ENCODE data around the gene GREM2.

Gene GREM2

DNA sequence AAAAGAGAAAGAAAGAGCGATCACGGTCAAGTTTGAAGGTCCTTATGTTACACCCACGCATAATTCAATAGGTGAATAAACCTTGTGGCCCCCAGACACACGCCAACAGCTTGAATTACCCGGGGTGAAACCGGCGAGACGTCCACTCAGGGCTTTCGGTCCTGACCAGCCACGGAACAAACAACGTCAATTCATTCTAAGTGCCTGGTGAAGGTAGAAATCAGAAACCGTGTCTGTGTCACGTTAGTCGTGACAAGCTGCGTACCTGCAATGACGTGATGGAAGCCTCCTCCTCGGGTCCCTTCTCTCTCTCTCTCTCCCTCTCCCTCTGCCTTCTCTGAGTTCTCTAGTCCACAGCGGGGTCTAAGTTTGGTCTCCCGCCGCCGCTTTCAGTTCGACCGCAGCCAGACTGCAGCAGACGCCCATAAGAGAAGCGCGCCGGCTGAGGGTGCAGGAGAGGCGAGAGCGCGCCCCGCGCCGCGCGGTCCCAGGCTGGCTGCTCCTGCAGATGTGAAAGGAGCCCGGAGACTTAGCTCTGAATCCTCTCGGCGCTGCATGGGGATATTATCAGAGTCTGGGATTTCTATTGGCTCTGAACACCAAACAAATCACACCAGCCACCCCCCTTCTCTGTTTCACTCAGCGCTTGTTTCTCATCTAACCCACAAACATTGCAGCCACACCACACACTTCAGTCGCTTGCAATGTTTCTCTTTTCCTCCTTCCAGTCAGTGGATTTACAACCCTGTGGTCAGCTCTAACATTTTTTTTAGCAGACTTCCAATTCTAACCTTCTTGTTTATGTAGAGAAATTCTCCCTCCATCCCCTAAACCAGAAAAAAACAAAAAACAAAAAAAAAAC, at the start of gene GREM2:
TSS of gene GREM2 (minus strand) at position 537 of the 862 bp plus-strand sequence. CDS start 118,680 bp downstream, outside the sequence.
- no peak for DNase-seq (ENCODE audit: low read depth in 2 of 2, low spot score in 1 of 2)

DNA sequence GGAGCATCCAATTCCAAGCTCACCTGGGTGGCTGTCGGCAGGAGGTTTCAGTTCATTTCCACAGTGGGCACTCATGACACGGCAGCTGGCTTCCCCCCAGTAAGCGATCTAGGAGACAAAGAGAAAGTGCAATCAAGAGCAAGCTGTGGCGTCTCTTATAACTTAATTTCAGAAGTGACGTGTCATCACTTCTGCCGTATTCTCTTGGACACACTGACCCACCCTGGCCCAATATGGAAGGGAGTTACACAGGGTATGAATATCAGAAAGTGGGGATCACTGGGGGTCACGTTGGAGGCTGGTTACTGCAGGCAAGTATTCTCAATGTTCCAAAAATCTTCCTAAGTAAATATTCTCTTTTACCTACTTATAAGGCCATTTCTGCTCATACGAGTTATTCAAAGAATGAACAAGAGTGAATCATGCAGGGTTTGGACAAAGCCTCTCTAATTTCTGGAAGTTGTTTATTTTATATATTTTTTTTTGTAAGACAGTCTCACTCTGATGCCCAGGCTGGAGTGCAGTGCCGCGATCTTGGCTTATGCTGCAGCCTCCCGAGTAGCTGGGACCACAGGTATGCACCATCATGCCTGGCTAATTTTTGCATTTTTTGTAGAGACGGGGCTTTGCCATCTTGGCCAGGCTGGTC, 46.5 kb upstream of the GREM2 start:
- DNase-seq (ENCODE audit: low read depth in 2 of 2, low spot score in 1 of 2), result no peak

DNA sequence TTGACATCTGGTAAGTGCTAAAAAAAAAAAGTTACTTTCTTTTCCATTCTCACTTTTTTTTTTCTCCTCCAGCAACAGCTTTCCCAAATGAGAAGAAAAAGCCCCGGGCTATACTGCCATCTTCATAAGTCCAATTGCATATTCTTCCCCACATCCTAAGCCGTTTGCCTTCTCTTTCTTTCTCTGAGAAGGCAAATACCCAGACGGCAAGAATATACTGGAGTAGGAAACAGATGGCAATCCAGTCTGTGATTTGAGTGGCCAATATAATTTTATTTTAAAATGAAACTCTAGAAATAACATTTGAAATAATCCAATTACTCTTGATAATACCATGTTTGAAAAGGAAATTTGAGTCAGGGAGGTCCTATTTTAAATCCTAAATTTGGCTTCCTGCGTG, 44.6 kb upstream of the GREM2 start:
- DNase-seq (ENCODE audit: low read depth in 2 of 2, low spot score in 1 of 2), result no peak

DNA sequence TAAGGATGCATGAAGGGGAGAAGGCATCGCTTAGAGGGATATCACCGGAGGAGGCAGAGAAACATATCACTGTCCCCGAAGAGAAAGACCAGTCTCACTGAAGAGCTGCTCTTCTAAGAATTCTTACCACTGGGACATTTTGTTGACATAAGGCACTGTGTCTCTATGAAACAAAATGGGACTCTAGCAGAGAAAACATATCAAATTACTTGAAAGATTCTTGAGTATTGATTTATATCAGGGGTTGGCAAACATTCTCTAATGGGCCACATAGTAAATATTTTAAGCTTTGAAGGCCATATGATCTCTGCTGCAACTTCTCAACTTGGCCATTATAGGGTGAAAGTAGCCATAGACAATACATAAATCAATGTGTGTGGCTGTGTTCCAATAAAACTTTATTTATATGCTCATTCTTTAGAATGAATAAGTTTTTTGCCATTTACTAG, 41.0 kb upstream of the GREM2 start:
- DNase-seq (ENCODE audit: low read depth in 2 of 2, low spot score in 1 of 2), result no peak

DNA sequence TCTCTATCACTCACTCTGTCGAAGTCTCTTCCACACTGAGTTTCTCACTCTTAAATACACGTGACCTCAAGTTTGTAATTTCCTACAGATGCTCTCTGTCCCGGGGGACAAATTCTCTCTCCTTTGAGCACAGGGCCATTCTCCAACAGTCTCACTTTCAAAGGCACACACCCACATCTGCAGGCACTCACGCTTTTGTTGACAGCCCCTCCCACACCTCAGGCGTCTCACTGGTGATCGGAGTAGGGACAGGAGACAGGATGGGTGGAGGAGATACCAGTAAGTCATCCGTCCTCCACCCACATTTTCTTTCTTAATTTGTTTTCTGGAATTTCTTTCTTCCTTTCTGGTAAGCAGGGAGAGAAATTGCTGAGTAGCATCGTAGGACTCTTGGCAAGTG, 40.6 kb upstream of the GREM2 start:
- no peak for DNase-seq (ENCODE audit: low read depth in 2 of 2, low spot score in 1 of 2)

DNA sequence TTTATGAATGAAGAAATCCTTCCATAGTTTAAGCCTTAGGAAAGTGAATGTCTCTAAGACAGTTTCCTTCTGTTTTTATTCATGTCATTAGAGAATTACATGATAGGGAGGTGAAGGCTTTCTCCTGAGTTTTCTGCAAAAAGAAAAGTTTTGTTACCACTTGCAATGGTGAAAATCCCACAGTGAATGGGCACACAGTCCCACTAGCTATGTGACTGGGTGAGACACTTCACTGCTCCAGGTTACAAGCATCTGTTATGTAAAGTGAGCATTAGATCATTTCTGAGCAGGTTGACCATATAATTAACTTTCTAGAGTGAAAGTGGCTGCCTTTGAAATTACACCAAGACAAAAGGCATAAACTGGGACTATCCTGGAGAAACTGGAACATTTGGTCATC, 38.9 kb upstream of the GREM2 start:
- DNase-seq (ENCODE audit: low read depth in 2 of 2, low spot score in 1 of 2), result no peak

DNA sequence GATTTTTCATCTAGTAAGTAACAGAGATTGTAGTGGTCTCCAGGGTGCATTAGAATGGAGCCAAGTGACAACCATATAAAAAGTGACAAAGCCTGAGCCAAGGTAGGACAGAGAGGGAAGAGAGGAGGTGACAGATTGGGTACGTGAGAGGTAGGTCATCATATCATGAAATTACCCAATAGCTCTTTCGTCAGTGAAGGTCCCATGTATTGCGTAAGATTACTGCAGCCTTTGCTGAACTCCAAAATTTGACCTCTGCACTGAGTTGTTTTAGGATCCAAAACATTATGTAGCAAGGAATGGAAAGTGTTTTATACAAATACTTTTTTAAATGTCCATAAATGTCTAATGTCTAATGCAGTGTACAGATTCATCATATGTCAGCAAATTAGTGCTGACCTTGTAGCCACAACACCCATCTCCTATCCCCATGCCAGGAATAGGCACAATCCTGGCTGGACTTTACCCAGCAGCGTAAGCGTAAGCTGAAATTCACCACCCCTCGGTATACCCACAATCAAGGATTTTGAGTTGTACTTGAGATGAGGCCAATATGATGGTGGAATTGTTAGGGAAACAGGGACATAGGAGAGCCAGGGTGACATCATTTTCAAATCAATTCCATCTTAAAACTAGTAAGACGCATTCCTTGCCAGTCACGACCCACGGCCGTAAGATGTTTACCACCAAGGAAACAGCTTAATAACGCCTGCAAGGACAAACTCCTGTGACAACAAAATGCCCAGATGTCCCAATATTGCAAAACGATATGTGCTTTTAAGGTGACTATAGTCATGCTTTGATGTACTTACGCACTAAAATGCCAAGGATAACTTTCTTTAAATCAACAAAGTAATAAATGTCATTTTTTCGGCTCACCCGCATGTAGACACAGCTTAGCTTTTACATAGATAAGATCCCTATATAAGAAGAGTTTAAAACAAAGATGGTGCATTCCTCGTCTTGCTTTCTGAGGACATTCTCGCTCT, 38.1 kb upstream of the GREM2 start:
- no peak for DNase-seq (ENCODE audit: low read depth in 2 of 2, low spot score in 1 of 2)

DNA sequence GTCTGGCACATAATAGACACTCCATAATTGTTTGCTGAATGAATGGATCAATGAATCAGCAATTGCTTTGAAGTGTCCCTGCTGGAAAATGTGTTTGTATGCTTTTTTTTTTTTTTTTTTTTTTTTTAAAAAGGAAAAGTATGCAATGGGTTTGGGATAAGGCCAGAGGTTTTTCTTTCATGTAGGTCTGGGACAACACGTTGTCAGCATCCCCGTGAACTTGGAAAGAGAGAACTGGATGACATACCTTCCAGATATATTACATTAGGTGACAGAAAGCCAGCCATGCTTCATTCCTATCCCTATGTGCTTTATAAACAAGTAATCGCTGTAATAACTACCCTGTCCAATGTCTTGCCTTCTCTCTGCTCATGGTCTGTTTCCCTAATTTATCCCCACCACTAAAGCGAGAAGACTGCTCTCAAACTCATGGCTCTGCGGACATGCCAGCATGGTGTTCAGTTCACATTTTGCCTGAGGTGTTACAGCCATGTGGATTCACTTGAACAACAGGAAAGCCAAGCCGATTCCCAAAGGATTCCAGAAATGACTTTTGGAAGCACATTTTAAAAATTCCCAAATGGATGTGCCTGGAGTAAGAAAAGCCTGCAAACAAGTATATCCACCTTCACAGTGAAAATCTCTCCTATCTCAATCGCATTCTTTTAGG, 34.8 kb upstream of the GREM2 start:
- DNase-seq (ENCODE audit: low read depth in 2 of 2, low spot score in 1 of 2), result no peak

DNA sequence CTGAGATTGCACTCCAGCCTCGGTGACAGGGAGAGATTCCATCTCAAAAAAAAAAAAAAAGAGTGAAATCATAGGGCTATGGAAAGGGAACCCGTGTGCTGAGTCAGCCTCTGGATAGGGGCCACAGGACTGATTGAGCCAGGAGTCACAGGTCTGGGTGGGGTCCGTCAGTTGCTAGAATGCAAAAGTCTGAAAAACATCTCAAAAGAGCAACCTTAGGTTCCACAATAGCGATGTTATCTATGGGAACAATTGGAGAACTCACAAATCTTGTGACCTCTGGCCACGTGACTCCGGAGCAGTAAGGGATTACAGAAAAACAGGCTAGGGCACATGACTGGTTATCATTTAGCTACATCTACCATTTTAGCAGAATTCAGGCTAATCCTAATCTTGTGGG, 32.8 kb upstream of the GREM2 start:
- DNase-seq (ENCODE audit: low read depth in 2 of 2, low spot score in 1 of 2), result no peak

DNA sequence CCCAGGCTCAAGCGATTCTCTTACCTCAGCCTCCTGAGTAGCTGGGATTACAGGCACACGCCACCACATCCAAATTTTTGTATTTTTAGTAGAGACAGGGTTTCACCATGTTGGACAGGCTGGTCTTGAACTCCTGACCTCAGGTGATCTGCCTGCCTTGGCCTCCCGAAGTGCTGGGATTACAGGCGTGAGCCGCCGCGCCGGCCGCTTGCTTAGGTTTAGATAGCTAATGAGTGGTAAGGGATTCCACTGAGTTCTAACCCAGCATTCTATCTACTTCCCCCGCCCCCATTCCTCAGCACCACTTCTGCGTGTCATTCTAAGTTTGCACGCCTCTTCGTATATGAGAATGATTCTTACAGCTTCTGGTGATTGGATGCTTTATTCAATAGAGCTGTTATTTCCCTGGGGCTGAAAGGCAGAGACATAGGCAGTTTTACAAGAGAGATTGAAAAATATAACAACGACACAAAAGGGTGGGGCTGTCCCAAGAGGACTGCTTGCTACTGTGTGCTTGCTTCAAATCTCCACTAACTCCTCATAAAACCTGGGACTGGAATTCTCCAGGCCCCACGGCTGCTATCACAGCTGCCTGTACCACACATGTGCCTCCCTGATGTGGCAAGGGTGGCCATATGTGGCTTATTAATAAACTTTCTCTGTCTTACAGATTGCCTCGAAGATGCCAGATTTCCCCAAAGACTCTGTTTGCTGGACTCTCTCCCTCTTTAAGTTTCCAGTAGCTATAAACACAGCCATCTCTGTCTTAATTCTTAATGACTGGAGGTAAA, 23.7 kb upstream of the GREM2 start:
- no peak for DNase-seq (ENCODE audit: low read depth in 2 of 2, low spot score in 1 of 2)

DNA sequence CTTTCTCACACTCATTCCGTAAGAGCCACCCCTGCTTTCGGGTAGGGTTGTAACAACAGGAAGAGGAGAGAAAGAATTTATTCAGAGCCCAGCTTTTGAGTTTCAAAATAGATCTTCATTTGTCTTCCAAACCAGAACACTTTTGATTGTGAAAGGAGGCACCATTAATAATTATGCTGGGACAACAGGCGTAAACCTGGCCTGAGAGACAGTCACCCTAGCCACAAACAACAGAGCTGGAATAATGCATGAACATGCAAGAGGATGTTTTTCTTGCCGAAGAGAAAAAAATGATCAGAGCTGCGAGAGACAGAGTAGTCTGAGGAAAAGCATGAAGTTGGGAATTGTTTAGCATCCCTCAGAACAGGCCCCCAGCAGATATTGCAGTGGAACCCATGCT, 18.5 kb upstream of the GREM2 start:
- no peak for DNase-seq (ENCODE audit: low read depth in 2 of 2, low spot score in 1 of 2)

DNA sequence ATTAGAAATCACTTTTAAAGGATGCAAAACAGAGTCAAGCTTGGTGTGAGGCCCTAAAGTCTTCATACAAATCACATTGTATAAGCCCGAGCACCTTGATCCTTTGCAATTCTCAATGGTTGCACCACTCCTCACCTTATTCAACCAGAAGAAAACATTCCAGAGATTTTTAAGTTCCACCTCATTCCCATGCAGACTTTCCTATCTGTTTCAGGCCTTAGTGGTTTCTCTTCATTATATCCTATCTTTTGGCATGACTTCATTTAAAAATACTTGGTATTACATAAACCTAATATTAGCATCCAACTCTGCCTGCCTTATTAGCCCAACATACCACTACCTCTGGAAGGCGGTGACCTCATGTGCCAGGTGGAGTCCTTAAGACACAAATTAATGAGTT, 9.3 kb upstream of the GREM2 start:
- no peak for DNase-seq (ENCODE audit: low read depth in 2 of 2, low spot score in 1 of 2)

DNA sequence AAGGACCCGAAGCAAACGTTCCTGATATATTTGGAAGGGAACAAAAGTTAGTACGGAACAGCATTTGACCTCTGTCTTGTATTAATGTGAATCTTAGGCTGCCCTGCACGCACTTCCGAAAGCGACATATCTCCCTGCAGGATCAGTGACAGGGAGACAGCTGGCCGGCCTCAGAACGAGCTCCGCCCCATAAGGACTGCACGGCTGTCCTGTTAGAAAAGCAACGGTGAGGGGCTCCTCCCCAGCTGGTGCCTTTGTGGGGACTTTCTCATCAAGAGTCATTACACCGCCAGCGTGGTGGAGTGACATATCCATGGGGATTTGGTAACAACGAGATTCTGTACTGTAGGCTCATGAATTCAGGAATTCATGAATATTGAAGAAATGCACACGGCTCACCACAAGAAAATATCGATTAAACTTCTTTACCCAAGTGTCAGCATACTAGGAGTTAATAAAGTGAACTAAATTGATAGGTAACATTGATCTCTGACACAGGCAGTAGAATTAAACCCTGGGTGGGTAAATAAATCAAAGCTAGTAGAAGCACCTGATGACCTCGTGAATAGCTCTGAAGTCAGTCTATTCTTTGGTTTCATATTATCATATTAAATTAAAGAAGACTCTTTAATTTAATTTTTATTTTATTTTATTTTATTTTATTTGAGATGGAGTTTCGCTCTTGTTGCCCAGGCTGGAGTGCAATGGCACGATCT, 8.1 kb upstream of the GREM2 start:
- no peak for DNase-seq (ENCODE audit: low read depth in 2 of 2, low spot score in 1 of 2)

DNA sequence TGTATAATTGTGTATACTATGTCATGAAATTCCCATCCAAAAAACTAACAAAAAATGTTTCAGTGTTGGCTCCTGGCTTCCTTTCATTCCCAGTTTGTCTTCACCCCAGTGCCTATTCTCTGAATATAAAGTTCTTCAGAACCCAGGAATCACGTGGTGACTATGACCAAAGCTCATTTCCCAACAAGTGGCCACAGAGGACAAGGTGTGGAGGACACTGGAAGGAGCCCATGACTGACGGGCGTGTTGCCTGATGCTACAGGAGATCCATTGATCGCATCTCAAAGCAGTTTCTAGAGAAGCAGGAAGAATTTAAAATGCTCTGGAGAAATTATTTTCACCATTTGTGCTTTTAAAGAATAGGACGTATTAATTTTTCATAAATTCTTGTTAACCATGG, 7.4 kb upstream of the GREM2 start:
- no peak for DNase-seq (ENCODE audit: low read depth in 2 of 2, low spot score in 1 of 2)

DNA sequence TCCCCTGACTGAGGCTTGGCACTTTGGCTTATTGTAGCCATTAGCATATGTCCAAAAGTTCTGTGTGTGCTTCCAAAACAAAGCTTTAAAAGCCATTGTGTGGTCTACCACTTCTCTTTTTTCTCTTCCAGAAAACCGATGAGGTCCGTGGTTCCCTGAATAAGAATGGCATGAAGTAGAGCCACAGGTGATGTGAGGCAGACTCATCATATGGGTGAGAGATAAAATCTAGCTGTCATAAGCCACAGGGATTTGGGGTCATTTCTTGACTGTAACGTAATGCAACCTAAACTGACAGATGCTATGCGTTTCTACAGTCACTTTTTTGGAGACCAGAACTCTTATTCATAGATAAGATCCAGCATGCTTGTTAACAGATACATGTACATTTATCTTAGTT, 7.0 kb upstream of the GREM2 start:
- no peak for DNase-seq (ENCODE audit: low read depth in 2 of 2, low spot score in 1 of 2)

DNA sequence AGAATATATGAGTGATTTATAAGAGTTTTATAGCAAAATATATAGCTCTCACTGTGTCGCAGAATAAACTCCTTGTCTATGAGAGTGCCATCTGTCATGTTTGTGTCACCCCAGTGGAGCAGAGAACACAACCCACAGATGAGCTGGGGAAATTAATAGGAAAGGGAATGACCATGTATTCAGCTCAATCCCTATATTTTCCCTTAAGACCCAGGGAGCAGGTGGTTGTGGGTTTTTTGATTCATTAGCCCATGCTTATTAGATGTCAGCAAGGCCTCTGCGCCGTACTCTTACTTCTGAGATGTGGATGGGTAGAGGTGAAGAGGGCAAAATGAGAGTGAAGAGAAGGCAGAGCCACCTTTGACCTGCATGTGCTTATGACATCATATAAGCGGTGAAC, 4.1 kb upstream of the GREM2 start:
- DNase-seq (ENCODE audit: low read depth in 2 of 2, low spot score in 1 of 2), result no peak

DNA sequence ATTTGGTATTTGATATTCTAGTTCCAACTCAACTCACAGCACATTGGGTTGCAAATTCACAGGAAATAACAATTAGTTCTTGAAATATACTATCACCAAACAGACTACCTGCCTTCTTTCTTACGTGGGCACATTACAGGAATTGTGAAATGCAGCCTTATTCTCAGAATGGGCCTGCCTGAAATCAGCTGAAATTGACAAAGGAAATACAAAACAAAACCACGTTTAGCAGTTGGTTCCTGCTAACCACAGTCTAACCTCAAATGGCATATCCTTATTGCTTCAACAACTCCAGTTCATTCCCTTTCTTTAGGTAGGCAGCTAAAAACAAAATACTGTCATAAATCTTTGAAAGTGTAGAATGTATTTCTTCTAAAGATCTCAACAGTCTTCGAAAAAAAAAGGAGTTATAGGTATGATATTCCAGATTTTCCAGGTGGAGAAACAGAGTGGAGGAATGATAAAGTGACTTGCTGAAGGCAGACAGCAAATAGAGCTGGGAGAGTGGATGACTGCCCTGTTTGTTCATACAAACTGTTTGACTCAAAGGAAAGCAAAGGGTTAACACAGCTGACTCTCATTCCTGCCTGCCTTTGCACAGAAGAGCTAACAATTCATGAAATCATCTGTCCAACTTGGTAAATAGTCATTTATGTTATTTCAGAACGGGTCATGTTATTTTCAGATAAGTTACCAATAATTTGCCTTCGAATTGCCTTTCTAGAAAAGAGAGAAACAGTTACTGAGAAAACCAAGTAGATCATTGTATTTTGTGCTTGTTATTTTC, 1.6 kb upstream of the GREM2 start:
- no peak for DNase-seq (ENCODE audit: low read depth in 2 of 2, low spot score in 1 of 2)

DNA sequence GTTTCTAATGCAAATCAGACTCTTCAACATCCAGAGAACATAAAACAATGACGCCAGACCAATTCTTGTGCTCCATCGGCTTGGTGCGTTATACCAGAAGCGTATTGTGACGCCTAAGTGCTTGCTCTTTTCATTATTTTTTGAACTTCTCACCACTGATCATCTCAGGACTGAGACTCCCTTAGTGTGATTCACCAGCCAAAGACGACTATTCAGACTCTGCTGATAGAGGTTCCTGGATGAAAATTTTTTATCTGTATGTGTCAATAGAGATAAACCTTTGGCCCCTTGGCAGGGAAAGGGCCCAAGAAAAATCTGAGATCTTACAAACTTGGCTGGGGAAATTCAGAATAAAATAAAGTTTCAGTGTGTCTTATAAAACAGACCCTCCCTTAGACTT, 856 bp upstream of the GREM2 start:
- no peak for DNase-seq (ENCODE audit: low read depth in 2 of 2, low spot score in 1 of 2)

DNA sequence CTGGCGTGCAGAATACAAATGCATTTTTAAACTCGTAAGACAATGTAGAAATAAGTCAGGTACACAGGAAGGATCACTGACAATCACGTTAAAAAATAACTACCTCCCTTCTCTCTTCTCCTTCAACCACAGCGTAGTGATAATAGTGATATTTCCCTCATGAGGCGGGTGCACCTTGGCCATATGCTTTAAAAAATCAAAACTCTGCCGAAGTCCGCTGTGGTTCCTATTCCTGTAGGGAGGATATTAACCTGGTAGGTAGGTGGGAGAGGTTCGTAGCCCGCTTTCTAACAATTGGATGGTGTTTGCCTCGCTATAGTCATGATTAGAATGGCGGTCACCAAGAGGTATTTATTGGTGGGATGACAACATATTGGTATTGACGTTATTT, 732 bp downstream of the GREM2 start:
- no peak for DNase-seq (ENCODE audit: low read depth in 2 of 2, low spot score in 1 of 2)
